Measurements from ENCODE around the gene NDFIP1.

DNA sequence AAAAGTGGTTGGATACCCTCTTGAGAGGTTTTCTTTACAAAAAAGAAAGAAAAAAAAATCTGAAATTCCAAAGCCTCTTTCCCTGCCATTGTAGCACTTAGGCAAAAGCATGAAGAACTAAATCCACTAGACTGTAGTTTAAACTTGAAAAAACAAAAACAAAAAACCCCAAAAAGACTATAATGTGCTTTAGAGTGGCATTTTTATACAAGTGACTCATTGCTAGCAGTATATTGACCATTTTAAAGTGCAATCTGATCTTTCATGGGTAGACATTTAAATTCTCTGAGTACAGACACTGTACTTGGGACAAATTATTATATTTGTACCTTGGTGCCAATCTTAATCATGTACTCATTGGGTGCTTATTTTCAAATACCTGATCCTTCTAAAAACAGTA lies 50.8 kb downstream of the NDFIP1 start:
- TF ChIP-seq, protein P1, sequence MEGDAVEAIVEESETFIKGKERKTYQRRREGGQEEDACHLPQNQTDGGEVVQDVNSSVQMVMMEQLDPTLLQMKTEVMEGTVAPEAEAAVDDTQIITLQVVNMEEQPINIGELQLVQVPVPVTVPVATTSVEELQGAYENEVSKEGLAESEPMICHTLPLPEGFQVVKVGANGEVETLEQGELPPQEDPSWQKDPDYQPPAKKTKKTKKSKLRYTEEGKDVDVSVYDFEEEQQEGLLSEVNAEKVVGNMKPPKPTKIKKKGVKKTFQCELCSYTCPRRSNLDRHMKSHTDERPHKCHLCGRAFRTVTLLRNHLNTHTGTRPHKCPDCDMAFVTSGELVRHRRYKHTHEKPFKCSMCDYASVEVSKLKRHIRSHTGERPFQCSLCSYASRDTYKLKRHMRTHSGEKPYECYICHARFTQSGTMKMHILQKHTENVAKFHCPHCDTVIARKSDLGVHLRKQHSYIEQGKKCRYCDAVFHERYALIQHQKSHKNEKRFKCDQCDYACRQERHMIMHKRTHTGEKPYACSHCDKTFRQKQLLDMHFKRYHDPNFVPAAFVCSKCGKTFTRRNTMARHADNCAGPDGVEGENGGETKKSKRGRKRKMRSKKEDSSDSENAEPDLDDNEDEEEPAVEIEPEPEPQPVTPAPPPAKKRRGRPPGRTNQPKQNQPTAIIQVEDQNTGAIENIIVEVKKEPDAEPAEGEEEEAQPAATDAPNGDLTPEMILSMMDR (IDR thresholded peaks at IDR 0.05), result no peak
- TF ChIP-seq, protein P2, sequence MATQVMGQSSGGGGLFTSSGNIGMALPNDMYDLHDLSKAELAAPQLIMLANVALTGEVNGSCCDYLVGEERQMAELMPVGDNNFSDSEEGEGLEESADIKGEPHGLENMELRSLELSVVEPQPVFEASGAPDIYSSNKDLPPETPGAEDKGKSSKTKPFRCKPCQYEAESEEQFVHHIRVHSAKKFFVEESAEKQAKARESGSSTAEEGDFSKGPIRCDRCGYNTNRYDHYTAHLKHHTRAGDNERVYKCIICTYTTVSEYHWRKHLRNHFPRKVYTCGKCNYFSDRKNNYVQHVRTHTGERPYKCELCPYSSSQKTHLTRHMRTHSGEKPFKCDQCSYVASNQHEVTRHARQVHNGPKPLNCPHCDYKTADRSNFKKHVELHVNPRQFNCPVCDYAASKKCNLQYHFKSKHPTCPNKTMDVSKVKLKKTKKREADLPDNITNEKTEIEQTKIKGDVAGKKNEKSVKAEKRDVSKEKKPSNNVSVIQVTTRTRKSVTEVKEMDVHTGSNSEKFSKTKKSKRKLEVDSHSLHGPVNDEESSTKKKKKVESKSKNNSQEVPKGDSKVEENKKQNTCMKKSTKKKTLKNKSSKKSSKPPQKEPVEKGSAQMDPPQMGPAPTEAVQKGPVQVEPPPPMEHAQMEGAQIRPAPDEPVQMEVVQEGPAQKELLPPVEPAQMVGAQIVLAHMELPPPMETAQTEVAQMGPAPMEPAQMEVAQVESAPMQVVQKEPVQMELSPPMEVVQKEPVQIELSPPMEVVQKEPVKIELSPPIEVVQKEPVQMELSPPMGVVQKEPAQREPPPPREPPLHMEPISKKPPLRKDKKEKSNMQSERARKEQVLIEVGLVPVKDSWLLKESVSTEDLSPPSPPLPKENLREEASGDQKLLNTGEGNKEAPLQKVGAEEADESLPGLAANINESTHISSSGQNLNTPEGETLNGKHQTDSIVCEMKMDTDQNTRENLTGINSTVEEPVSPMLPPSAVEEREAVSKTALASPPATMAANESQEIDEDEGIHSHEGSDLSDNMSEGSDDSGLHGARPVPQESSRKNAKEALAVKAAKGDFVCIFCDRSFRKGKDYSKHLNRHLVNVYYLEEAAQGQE (IDR thresholded peaks at IDR 0.05; ENCODE audit: insufficient read depth in 1 of 2, low read depth in 2 of 2, low read length in 1 of 2), result no peak
- TF ChIP-seq POLR2AphosphoS5 (IDR thresholded peaks at IDR 0.05; ENCODE audit: low read depth, low read length) (no peak), SIN3A (IDR thresholded peaks at IDR 0.05; ENCODE audit: borderline replicate concordance, insufficient read depth, low read depth, low read length) (no peak)
